Mesodermal cell (in vitro differentiated cells): ENCODE measurements around the gene SLC29A4.
"Not testable (repeated sequence)": the region's sequence is repeated elsewhere in the genome, so short reads cannot be mapped to it uniquely, and the experiment has no call there.

Experiments used
- H3K27ac ChIP-seq: 2 replicates; pipeline ENCODE4 v1.7.0; 2013; ENCODE audit warnings: mild to moderate bottlenecking, low read depth, low read length, moderate library complexity; ENCODE audit not compliant: severe bottlenecking
- H3K36me3 ChIP-seq: 2 replicates; pipeline ENCODE4 v1.7.1; 2013; ENCODE audit warnings: mild to moderate bottlenecking, low read length, moderate library complexity; ENCODE audit not compliant: control insufficient read depth, insufficient read depth
- H3K4me1 ChIP-seq: one replicate; pipeline ENCODE4 v1.7.1; 2013; ENCODE audit warnings: mild to moderate bottlenecking, low read length; ENCODE audit not compliant: insufficient read depth, control insufficient read depth, poor library complexity, severe bottlenecking
- H3K4me3 ChIP-seq: 2 replicates; pipeline ENCODE4 v1.7.0; 2013; ENCODE audit warnings: low read length, control low read depth, mild to moderate bottlenecking; ENCODE audit not compliant: insufficient read depth, poor library complexity, severe bottlenecking; ENCODE audit errors: extremely low read depth
- H3K9me3 ChIP-seq: 2 replicates; pipeline ENCODE4 v1.7.1; 2013; ENCODE audit warnings: mild to moderate bottlenecking, low read length, moderate library complexity; ENCODE audit not compliant: control insufficient read depth
- WGBS, 2 experiments: methylation state at CpG; one replicate each; pipeline ENCODE4 v1.1.5; 2013; ENCODE audit warnings: missing lambda C conversion rate in 2 of 2; ENCODE audit not compliant: insufficient coverage in 2 of 2; 5-methylcytosine and 5-hydroxymethylcytosine counted together

Gene SLC29A4

GRCh38 chr7:5287802-5288201 lies 5.1 kb downstream of the SLC29A4 start:
- 95 to 97% methylated on average over 14 of the region's 19 CpGs for WGBS, 2 experiments
- Histone ChIP-seq H3K9me3 (no peaks in the 10 kb centered on the region), H3K36me3 (peaks cover 7% of the 10 kb centered on the region), H3K4me3 (no peak overlapping the region), H3K4me1 (no peaks in the 10 kb centered on the region), H3K27ac (no peak overlapping the region)

DNA sequence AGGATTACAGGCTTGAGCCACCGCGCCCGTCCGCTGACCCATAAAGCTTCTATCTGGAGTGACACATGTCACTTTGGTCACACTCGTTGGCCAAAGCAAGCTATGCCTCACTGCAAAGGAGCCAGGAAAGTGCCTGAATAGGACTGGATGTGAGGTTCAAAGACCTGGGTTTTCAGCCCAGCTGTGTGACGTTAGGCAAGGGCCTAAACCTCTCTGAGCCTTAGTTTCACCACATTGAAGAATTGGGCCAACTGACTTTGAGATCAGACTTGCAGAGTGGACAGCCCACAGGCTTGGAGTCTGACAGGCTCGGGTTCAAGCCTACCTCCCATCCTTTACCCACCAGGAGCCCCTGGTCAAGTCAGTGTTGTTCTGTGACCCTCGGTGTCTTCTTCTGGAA lies 5.8 kb downstream of the SLC29A4 start:
- 97 to 100% methylated on average over 4 to 5 of the region's 8 CpGs for WGBS, 2 experiments

DNA sequence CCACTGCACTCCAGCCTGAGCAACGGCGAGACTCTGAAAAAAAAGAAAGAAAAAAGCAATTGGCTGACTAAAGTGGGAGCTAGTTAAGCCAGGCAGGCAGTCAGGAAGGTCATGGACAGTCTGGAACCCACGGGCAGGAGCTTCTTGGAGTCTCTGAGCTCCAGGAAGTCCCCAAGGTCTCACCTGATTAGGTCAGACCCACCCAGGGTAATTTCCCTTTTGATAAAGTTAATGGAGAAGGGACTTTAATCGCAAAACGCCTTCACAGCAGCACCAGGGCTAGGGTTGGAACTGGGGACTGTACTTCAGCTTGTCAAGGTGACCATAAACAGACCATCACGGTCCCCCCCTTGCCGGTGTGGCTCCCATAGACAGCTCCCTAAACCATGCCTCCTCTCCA lies 6.6 kb downstream of the SLC29A4 start:
- no peak overlapping the region for H3K4me3 ChIP-seq
- H3K36me3 ChIP-seq: peaks cover 11% of the 10 kb centered on the region
- H3K27ac ChIP-seq: no peak overlapping the region
- 95 to 96% methylated on average over 7 of the region's 7 CpGs for WGBS, 2 experiments
- no peaks in the 10 kb centered on the region for H3K9me3 ChIP-seq
- H3K4me1 ChIP-seq: no peaks in the 10 kb centered on the region

More for the DNA sequence above, 5.8 kb downstream of the SLC29A4 start:
- not testable (repeated sequence) for H3K27ac ChIP-seq, H3K4me1 ChIP-seq, H3K36me3 ChIP-seq, H3K4me3 ChIP-seq, H3K9me3 ChIP-seq

- H3K36me3 ChIP-seq: peaks cover 14% of the 10 kb centered on the region
- H3K27ac ChIP-seq: no peak overlapping the region
These were observed 8.6 kb downstream of the SLC29A4 start for GRCh38 chr7:5291301-5291700.

GRCh38 chr7:5291711-5292335 lies 9.1 kb downstream of the SLC29A4 start:
- not testable (repeated sequence) for H3K27ac ChIP-seq, H3K9me3 ChIP-seq, H3K4me3 ChIP-seq, H3K4me1 ChIP-seq
- 86 to 87% methylated on average over 11 to 14 of the region's 15 CpGs for WGBS, 2 experiments
- H3K36me3 ChIP-seq: peaks cover 14% of the 10 kb centered on the region

More at GRCh38 chr7:5291301-5291700, 8.6 kb downstream of the SLC29A4 start:
- Histone ChIP-seq H3K4me1 (no peaks in the 10 kb centered on the region), H3K4me3 (no peak overlapping the region), H3K9me3 (no peaks in the 10 kb centered on the region)
- WGBS, 2 experiments: 90 to 94% methylated on average over 5 to 6 of the region's 8 CpGs

DNA sequence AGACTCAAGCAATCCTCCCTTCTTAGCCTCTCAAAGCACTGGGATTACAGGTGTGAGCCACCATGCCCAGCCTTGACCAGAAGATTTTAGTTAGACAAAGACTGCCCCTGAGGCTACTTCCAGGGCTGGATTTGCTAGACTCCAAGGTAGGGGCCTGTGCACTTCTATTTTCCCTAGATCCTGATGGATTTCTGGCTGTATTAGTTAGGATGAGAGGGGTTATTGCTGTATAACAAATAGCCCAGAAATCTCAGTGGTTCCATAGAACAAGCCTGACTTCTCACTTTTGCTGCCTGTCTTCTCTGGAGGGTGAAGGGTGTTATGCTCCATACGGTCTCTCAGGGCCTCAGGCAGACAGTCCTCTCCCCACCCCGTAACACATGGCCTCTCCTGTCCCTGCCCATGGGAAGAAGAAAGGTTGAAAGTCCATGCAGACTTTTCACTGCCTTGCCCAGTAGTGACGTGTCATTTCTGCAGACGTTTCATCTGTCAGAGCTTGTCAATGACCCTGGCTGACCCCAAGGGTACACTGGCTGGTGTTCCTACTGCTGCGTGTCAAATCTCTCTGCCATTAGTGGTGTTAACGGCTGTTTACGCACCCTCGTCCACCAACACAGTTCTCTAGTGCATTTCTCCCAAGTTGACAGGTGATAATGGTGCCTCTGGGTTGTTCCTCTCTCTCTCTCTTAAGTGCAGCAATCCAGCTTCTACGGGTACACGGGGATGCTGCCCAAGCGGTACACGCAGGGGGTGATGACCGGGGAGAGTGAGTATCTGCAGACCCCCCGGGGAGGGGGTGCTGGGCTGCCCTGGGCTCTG lies 11.6 kb downstream of the SLC29A4 start:
- peaks cover 11% of the 10 kb centered on the region for H3K36me3 ChIP-seq
- no peak overlapping the region for H3K27ac ChIP-seq
- no peak overlapping the region for H3K4me3 ChIP-seq
- H3K9me3 ChIP-seq: no peaks in the 10 kb centered on the region
- peaks cover 4% of the 10 kb centered on the region for H3K4me1 ChIP-seq
- 92 to 96% methylated on average over 11 to 13 of the region's 14 CpGs for WGBS, 2 experiments

GRCh38 chr7:5295039-5296014 lies 12.6 kb downstream of the SLC29A4 start:
- 88 to 92% methylated on average over 17 to 29 of the region's 33 CpGs for WGBS, 2 experiments
- Histone ChIP-seq H3K36me3 (peaks cover 11% of the 10 kb centered on the region), H3K4me1 (peaks cover 4% of the 10 kb centered on the region), H3K27ac (no peak overlapping the region), H3K9me3 (no peaks in the 10 kb centered on the region), H3K4me3 (no peak overlapping the region)

GRCh38 chr7:5296015-5296610 lies 13.4 kb downstream of the SLC29A4 start:
- no peak overlapping the region for H3K27ac ChIP-seq
- H3K4me3 ChIP-seq: no peak overlapping the region
- peaks cover 12% of the 10 kb centered on the region for H3K36me3 ChIP-seq
- H3K4me1 ChIP-seq: peaks cover 4% of the 10 kb centered on the region
- WGBS, 2 experiments: 47 to 55% methylated on average over 13 of the region's 29 CpGs
- H3K9me3 ChIP-seq: no peaks in the 10 kb centered on the region

GRCh38 chr7:5296611-5297226 lies 14.0 kb downstream of the SLC29A4 start:
- H3K4me3 ChIP-seq: no peak overlapping the region
- H3K27ac ChIP-seq: no peak overlapping the region
- H3K9me3 ChIP-seq: no peaks in the 10 kb centered on the region
- peaks cover 9% of the 10 kb centered on the region for H3K36me3 ChIP-seq
- peaks cover 4% of the 10 kb centered on the region for H3K4me1 ChIP-seq
- 29% methylated on average over 35 of the region's 48 CpGs for WGBS, 2 experiments

- no peak overlapping the region for H3K4me3 ChIP-seq
- H3K27ac ChIP-seq: no peak overlapping the region
- peaks cover 4% of the 10 kb centered on the region for H3K4me1 ChIP-seq
- WGBS, 2 experiments: 96% methylated on average over 18 to 24 of the region's 24 CpGs
- peaks cover 6% of the 10 kb centered on the region for H3K36me3 ChIP-seq
- H3K9me3 ChIP-seq: no peaks in the 10 kb centered on the region
These were observed 17.6 kb downstream of the SLC29A4 start for GRCh38 chr7:5300366-5300765.
